GM18861 (cell line): ENCODE measurements around the gene TMEM175.

Source experiments
- ATAC-seq: cut with Tn5 transposase; IDR thresholded peaks from one replicate; pipeline ENCODE4 v1.9.1; 2021; ENCODE audit not compliant: unreplicated experiment

TMEM175 gene, protein sequence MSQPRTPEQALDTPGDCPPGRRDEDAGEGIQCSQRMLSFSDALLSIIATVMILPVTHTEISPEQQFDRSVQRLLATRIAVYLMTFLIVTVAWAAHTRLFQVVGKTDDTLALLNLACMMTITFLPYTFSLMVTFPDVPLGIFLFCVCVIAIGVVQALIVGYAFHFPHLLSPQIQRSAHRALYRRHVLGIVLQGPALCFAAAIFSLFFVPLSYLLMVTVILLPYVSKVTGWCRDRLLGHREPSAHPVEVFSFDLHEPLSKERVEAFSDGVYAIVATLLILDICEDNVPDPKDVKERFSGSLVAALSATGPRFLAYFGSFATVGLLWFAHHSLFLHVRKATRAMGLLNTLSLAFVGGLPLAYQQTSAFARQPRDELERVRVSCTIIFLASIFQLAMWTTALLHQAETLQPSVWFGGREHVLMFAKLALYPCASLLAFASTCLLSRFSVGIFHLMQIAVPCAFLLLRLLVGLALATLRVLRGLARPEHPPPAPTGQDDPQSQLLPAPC

DNA sequence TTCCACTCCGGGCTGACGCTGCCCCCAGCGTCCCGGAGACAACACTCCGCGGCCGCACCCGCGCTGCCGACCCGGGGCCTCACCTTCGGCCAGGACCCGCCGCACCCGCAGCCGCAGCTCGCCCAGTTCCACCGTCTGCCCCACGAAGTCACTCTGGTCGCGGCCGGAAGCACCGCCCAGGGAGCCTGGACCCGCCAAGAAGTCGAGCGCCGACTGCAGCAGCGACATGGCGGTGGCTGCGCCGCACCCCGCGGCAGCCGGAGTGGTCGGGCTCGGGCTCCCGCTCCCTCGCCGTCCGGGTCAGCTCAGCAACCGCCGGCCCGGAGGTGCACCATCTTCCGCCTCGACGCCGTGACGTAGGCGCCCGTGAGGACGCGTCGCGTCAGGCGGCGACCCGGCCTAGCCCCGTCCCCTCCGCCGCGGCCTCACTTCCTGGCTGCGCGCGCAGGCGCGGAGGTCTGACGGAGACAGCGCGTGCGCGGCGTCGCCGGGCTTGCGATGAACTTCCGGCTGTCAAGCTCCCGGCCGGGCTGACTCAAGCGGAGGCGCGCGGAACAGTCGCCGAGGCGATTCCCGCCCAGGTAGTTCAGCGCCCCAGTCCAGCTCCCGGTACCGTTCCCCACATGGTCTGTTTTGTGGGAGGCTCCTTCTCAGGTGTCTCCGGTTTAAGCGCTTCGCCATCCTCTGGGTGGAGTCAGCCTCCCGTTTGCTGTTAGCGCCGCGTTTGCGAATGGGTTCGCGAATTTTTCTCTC lies at the start of gene TMEM175, which contains the start of gene GAK:
Gene TMEM175 (plus strand): TSS at position 501 of the 753 bp plus-strand sequence. CDS start 15,280 bp downstream, outside the sequence.
Gene GAK (minus strand): TSS at position 357 of the 753 bp plus-strand sequence. CDS start 129 bp downstream, at position 228.
- ATAC-seq = peak; percentile 79

GRCh38 chr4:882646-883045 lies 49.6 kb upstream of the TMEM175 start:
- ATAC-seq = no peak

DNA sequence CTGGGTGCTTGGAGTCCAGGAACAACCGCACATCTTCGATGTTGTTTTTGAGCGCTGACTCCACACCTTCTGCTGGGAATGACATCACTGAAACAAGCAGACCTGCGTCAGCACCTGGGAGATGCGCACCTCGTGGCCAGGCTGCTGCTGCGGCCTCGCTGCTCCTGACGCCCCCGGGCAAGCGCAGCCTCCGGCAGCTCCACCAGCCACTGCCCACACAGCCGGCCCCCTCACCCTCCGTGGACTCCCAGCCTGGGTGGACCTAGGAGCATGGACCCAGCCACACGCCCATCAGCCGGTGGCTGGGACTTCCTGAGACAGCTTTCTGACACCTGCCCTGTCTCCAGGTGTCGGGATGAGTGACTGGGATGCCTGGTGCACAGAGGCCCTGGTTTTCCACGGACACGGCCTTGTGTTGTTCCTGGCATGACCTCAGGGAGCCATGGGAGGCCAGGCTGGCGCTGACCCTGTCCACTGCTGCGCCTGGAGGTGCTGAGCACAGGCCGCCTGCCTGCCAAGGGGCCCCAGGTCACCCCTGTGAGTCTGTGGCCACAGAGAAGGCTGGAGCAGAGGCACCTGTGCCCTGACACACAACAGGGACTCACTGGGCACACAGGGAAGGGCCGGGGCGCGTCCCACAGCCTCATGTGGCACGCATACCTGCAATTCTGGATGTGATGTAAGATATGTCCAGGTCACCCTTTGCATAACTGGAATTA lies 48.7 kb upstream of the TMEM175 start:
- no peak for ATAC-seq

DNA sequence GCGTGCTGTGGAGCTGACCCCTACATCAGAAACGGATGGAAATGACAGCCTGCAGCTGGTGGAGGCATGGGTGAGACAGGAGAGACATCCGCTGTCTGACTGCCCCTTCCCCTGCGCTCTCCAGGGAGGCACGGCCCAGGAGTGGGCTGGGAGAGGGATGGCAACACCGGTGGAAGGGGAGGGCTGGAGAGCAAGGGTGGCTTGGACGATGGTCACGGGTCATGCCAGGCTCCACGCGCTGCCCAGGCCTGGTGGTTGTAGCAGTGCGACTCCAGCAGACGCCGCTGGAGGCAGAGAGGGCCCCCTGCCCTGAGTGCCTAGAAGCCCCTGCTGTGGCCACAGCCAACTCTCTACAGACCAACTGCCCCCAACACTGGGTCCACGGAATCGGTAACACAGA lies 48.0 kb upstream of the TMEM175 start:
- no peak for ATAC-seq

DNA sequence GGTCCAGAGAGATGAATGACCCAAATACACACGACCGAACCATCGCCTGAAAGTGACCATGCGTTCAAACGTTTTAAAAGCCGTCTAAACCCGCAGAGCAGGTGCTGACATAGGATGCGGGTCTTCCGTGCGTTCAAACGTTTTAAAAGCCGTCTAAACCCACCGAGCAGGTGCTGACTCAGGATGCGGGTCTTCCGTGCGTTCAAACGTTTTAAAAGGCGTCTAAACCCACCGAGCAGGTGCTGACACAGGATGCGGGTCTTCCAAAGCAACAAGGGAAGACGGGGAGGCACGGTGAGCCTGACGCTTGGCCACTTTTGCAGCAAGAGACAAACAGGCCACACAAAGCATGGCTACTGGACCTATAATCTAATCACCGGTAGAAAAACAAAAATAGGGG lies 47.4 kb upstream of the TMEM175 start:
- ATAC-seq = no peak

DNA sequence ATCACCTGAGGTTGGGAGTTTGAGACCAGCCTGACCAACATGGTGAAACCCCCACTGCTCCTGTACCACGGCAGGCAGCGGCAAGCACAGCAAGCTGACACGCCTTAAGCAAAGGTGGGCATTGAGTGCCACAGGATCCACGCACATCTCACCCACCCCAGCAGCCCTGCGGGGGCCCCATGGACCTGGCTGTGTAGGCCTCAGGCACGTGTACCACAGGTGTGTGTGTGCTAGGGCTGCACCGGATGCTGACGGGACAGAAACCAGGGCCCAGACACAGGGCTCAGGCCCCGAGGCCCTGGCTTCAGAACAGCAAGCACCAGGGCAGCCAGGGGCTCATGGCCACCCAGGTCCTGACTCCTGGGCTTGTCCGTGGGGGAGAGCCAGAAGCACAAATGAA lies 46.9 kb upstream of the TMEM175 start:
- ATAC-seq = no peak

GRCh38 chr4:886244-886643 lies 46.0 kb upstream of the TMEM175 start:
- ATAC-seq = no peak

DNA sequence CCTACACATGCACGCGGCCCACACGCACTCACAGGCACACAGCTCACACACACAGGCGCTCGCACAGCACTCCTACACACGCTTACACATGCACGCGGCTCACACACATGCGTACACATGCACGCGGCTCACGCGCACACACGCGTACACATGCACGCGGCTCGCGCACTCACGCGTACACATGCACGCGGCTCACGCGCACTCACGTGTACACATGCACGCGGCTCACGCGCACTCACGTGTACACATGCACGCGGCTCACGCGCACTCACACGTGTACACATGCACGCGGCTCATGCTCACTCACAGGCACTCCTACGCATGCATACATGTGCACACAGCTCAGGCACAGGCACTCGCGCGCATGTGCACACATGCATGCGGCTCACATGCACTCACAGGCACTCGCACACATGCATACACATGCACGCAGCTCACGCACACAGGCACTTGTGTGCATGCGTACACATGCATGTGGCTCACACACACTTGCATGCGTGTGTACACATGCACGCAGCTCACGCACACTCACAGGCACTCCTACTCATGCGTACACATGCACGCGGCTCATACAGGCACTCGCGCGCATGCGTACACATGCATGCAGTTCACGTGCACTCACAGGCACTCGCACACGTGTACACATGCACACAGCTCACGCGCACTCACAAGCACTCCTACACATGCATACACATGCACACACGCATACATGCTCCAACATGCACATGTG lies 45.1 kb upstream of the TMEM175 start:
- no peak for ATAC-seq

DNA sequence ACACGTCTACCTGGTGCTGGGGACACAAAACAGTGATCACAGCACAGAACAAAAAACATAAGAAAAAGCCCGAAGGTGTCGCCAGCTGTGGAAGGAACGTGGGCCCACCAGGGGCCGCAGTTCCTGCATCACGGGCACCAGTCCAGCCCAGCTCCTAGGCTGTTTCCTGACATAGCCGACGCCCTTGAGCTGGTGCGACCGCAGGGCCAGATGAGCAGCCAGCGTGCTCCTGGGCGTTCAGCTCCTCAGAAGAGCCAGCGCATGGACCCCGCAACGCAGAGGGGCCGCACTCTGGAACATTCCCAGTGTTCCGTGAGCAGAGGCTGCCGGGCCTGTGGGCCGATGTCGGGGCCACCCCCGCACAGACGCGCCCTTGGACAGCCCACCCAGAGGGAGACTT lies 44.2 kb upstream of the TMEM175 start:
- no peak for ATAC-seq

GRCh38 chr4:889516-889915 lies 42.7 kb upstream of the TMEM175 start:
- ATAC-seq = no peak

GRCh38 chr4:890036-890695 lies 42.1 kb upstream of the TMEM175 start:
- ATAC-seq = no peak

- no peak for ATAC-seq
Measured at GRCh38 chr4:891747-892146, 40.5 kb upstream of the TMEM175 start.

DNA sequence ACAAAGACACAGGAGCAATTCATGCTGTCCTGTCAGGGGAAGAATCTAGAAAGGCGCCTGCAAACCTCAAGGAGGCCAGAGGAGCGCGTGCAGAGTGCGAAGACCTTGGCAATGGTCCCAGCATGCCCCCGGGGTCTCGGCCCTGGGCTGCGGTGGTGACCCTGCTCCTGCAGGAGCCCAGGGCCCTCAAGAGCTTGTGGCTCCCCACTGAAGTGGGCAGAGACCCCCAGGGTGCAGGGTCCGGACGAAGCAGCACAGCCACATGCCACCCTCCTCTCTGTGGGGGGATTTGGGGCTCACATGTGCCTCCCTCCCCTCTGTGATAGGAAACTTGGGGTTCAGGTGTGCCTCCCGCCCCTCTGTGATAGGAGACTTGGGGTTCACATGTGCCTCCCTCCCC lies 39.5 kb upstream of the TMEM175 start:
- ATAC-seq = no peak

DNA sequence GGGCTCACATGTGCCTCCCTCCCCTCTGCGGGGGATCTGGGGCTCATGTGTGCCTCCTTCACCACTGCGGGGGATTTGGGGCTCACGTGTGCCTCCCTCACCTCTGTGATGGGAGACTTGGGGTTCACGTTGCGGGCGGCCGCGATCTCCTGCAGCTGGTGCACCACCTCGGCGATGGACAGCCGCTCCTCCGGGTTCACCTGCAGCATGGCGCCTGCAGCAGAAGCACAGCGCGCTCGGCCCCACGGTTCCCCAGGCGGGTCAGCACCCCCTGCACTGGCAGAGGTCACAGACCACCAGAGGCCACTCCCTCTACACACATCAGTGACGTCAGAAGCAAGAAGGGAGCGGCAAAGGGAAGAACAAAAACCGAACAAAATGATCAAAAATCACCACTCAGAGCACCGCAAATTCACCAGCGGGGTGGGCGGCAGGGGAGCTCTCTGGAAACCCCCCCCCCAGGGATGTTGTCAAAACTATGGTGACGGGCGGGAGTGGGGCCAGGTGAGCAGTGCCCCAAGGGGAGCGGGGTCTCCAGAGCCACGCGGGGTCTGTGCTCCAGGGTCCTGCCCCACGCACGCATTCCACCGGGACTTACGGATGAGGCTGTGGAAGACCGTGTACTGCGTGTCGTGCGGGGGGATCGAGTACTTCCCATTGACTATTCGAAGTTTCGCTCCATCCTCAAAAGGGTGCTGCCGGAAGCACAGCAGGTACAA lies 38.8 kb upstream of the TMEM175 start:
- ATAC-seq = no peak

GRCh38 chr4:893995-894705 lies 38.1 kb upstream of the TMEM175 start:
- no peak for ATAC-seq

- ATAC-seq = no peak
Measured at GRCh38 chr4:895596-895995, 36.7 kb upstream of the TMEM175 start.

DNA sequence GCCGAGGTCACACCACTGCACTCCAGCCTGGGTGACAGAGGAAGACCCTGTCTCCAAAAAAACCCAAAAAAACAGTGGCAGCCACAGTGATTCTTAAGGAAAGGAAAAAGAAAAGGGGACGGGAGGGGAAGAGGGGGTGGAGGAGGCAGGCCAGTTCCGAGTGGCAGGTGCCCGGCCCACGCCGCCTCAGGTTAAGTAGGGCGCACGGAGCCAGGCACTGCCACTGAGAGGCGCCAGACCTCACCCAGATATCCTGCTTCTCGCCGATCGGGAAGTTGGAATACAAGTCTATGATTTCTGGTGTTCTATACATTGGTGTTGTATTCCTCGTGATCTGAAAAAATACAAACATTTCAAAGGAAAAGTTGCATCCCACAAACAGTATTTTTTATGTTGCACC lies 36.0 kb upstream of the TMEM175 start:
- no peak for ATAC-seq

DNA sequence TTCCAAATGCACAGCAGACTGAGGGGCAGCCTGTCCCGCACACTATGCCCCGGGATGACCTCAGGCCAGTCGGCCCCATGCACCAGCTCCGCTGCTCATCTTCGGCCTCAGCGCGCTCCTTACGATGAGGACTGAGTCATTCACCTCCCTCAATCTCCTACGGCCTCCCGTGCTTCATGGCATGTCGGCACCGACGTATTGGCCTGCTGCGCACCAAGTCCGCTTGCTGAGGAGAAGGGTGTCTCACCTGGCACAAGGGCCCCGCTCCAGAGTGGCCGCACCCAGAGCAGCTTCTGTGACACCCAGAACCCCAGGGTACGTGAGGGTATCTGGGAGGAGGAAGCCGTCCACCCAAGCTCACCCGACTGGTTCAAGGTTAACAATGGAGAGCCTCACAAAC lies 35.6 kb upstream of the TMEM175 start:
- no peak for ATAC-seq

DNA sequence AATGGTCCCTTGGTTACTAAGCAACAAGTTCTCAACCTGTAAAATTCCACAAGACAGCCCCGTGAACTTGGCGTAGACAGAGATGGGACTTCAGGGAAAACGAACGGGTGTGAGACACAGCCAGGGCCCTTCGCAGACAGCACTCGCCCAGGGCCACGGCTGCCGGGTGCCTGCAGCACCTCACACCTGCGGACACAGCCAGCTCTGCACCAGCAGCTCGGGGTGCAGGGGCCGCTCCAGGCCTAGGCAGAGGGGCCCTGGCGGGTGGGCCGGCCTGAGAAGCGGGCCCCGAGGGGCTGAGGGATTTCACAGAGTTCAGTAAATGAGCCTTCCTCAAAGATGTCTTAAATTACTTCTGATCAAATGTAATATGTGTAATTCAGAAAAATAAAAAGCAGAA lies 34.1 kb upstream of the TMEM175 start:
- ATAC-seq = no peak
